ENCODE data around the gene PAXIP1. TPM values are rescaled to one million over a fixed set of nuclear protein-coding genes. Genes with fewer than 3 reads are reported as not detected.

Gene PAXIP1
- total and polyA plus RNA-seq, 2 donors (not counting 3 experiments of a cell fraction or from before 2014, with no cell fraction given) = 10.0 to 15.8 TPM

GRCh38 chr7:154916856-154917807 lies 85.8 kb downstream of the PAXIP1 start:
- no peaks in the 10 kb centered on the region for H3K36me3 ChIP-seq (ENCODE audit: control insufficient read depth in 2 of 2, extremely low read depth in 1 of 2, insufficient read depth in 2 of 2, low read length in 2 of 2)
- no peak for DNase-seq (ENCODE audit: low read depth, low spot score)
- H3K9me3 ChIP-seq (replicated peaks; ENCODE audit: control insufficient read depth, insufficient read depth, low read length) = no peaks in the 10 kb centered on the region
- intact Hi-C loops (cut with micrococcal nuclease) = no loop called here
- POLR2A ChIA-PET = no interaction called here
- H3K9me1 ChIP-seq (replicated peaks; ENCODE audit: control insufficient read depth, extremely low read depth, insufficient read depth, low read length) = no peaks in the 10 kb centered on the region
- H3K27ac ChIP-seq (ENCODE audit: insufficient read depth, low read depth, low read length) = no peak overlapping the region
- dilution Hi-C loops (cut with MboI; ENCODE audit: extremely low pct_ligation_motif_present, low sequenced_read_pairs) = no loop called here
- peaks cover 0 to 11% of the 10 kb centered on the region in 2 experiments for H3K27me3 ChIP-seq (ENCODE audit: control insufficient read depth in 2 of 2, insufficient read depth in 2 of 2, low read length in 2 of 2)
- no peaks in the 10 kb centered on the region for H4K20me1 ChIP-seq (replicated peaks; ENCODE audit: control insufficient read depth, extremely low read depth, insufficient read depth, low read length)
- no peak overlapping the region for H3K4me2 ChIP-seq (ENCODE audit: insufficient read depth, low read length)
- no peak overlapping the region for H2AFZ ChIP-seq (ENCODE audit: low read depth, low read length)
- H3K4me1 ChIP-seq (ENCODE audit: control insufficient read depth, extremely low read depth, insufficient read depth, low read length) = peaks cover 4% of the 10 kb centered on the region
- no peak for FAIRE-seq
- no TSS peak for BruUV-seq (replicated peaks)
- H3K4me3 ChIP-seq (replicated peaks in 1 of 3; ENCODE audit: insufficient read depth in 1 of 3, low read depth in 1 of 3, low read length in 3 of 3) = no peak overlapping the region
- no peak for TF ChIP-seq CTCF (IDR thresholded peaks at IDR 0.05; ENCODE audit: extremely low read depth in 1 of 2, insufficient read depth in 1 of 2, low read depth in 1 of 2, low read length in 2 of 2)
- no peaks in the 10 kb centered on the region for H3K79me2 ChIP-seq (ENCODE audit: control insufficient read depth, insufficient read depth, low read length)
- CTCF ChIA-PET = interaction anchor here (1.6 to 5.6 kb wide), 3 partner anchors 10 to 439 kb away, joined by 5 to 49 read pairs (median 8); no protein-coding TSS in a partner anchor
- no peak overlapping the region for H3K9ac ChIP-seq (replicated peaks; ENCODE audit: extremely low read depth, insufficient read depth, low read length)

GRCh38 chr7:154916381-154916780 lies 86.5 kb downstream of the PAXIP1 start:
- FAIRE-seq = no peak

More at GRCh38 chr7:154916381-154916780, 86.5 kb downstream of the PAXIP1 start:
- Histone ChIP-seq H3K4me2 (ENCODE audit: insufficient read depth, low read length) (no peak overlapping the region), H3K27me3 (ENCODE audit: control insufficient read depth in 2 of 2, insufficient read depth in 2 of 2, low read length in 2 of 2) (peaks cover 0 to 11% of the 10 kb centered on the region in 2 experiments), H3K79me2 (ENCODE audit: control insufficient read depth, insufficient read depth, low read length) (no peaks in the 10 kb centered on the region), H3K36me3 (ENCODE audit: control insufficient read depth in 2 of 2, extremely low read depth in 1 of 2, insufficient read depth in 2 of 2, low read length in 2 of 2) (no peaks in the 10 kb centered on the region), H2AFZ (ENCODE audit: low read depth, low read length) (no peak overlapping the region), H3K27ac (ENCODE audit: insufficient read depth, low read depth, low read length) (no peak overlapping the region), H3K9me3 (replicated peaks; ENCODE audit: control insufficient read depth, insufficient read depth, low read length) (no peaks in the 10 kb centered on the region), H3K9ac (replicated peaks; ENCODE audit: extremely low read depth, insufficient read depth, low read length) (no peak overlapping the region), H3K4me1 (ENCODE audit: control insufficient read depth, extremely low read depth, insufficient read depth, low read length) (peaks cover 4% of the 10 kb centered on the region), H3K4me3 (replicated peaks in 1 of 3; ENCODE audit: insufficient read depth in 1 of 3, low read depth in 1 of 3, low read length in 3 of 3) (no peak overlapping the region), H4K20me1 (replicated peaks; ENCODE audit: control insufficient read depth, extremely low read depth, insufficient read depth, low read length) (no peaks in the 10 kb centered on the region), H3K9me1 (replicated peaks; ENCODE audit: control insufficient read depth, extremely low read depth, insufficient read depth, low read length) (no peaks in the 10 kb centered on the region)
- CTCF ChIA-PET = interaction anchor here (1.6 to 5.6 kb wide), 2 partner anchors 12 to 440 kb away, joined by 5 to 49 read pairs; no protein-coding TSS in a partner anchor
- TF ChIP-seq POLR2AphosphoS5 (IDR thresholded peaks at IDR 0.05; ENCODE audit: insufficient read depth, low read depth, low read length) (no peak), EZH2 (IDR thresholded peaks at IDR 0.05; ENCODE audit: borderline replicate concordance, low read depth, low read length, severe bottlenecking) (no peak), GATA2 (IDR thresholded peaks at IDR 0.05; ENCODE audit: insufficient read depth, insufficient read length, low read depth, low read length) (no peak), MYC (IDR thresholded peaks at IDR 0.05; ENCODE audit: low read depth, low read length) (no peak), FOS (IDR thresholded peaks at IDR 0.05; ENCODE audit: borderline replicate concordance, insufficient read depth, low read length) (no peak), MAX (IDR thresholded peaks at IDR 0.05; ENCODE audit: insufficient read depth, insufficient read length) (no peak), JUN (IDR thresholded peaks at IDR 0.05; ENCODE audit: borderline replicate concordance, insufficient read depth, insufficient read length, low read depth) (no peak), POLR2A (IDR thresholded peaks at IDR 0.05; ENCODE audit: low read depth, low read length) (no peak)
- POLR2A ChIA-PET = no interaction called here
- BruUV-seq (replicated peaks) = no TSS peak
- intact Hi-C loops (cut with micrococcal nuclease) (no loop called here), dilution Hi-C loops (cut with MboI; ENCODE audit: extremely low pct_ligation_motif_present, low sequenced_read_pairs) (no loop called here)
- no peak for DNase-seq (ENCODE audit: low read depth, low spot score)
